GM10266 (cell line): ENCODE data around the gene TNFSF9.

Experiments
- DNase-seq: peaks from one replicate; pipeline ENCODE4 v3.0.0; 2012; ENCODE audit errors: extremely low spot score
- TF ChIP-seq, protein P1 (sequence below): IDR thresholded peaks from 2 replicates; pipeline ENCODE4 v1.5.1; 2012; ENCODE audit warnings: mild to moderate bottlenecking, low read depth; ENCODE audit not compliant: control insufficient read depth, insufficient read depth; ENCODE audit errors: missing control alignments

Gene TNFSF9

DNA sequence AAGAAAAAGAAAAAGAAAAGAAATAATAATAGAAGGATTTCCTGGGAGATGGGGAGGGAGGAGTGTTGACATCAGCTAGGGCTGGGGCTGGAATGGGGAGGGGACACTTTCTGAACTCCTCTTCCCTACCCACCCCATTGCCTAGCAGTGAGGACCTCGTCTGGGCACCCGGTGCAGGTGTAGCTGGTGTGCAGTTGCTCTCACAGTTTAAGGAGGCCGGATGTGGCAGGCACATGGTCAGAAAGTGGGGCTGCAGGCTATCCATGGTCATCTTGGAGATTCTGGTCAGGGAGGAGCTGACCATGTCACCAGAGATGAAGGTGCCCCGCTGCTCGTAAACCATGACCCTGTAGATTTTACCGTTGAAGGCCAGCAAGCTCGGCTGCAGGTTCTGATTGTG, 20.2 kb upstream of the TNFSF9 start:
- DNase-seq, result no peak
- TF ChIP-seq, protein P1, sequence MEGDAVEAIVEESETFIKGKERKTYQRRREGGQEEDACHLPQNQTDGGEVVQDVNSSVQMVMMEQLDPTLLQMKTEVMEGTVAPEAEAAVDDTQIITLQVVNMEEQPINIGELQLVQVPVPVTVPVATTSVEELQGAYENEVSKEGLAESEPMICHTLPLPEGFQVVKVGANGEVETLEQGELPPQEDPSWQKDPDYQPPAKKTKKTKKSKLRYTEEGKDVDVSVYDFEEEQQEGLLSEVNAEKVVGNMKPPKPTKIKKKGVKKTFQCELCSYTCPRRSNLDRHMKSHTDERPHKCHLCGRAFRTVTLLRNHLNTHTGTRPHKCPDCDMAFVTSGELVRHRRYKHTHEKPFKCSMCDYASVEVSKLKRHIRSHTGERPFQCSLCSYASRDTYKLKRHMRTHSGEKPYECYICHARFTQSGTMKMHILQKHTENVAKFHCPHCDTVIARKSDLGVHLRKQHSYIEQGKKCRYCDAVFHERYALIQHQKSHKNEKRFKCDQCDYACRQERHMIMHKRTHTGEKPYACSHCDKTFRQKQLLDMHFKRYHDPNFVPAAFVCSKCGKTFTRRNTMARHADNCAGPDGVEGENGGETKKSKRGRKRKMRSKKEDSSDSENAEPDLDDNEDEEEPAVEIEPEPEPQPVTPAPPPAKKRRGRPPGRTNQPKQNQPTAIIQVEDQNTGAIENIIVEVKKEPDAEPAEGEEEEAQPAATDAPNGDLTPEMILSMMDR, result no peak

DNA sequence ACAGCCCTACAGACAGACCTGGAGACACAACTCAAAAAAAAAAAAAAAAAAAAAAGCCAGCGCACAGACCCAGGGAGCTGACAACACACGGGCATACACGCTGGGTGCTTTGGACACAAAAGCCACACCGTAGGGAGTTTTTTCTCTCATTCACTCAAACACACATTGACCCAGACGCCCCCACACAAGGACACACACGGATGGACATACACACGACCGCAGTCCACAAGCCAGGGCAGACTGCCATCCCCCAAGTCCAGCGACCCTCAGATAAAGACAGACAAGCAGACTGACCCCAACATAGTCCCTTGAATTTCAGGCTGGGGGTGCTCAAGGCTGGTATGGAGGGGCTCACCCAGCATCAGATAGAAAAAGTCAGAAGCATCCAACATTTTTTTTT, 16.7 kb upstream of the TNFSF9 start:
- TF ChIP-seq, protein P1, result no peak
- no peak for DNase-seq

DNA sequence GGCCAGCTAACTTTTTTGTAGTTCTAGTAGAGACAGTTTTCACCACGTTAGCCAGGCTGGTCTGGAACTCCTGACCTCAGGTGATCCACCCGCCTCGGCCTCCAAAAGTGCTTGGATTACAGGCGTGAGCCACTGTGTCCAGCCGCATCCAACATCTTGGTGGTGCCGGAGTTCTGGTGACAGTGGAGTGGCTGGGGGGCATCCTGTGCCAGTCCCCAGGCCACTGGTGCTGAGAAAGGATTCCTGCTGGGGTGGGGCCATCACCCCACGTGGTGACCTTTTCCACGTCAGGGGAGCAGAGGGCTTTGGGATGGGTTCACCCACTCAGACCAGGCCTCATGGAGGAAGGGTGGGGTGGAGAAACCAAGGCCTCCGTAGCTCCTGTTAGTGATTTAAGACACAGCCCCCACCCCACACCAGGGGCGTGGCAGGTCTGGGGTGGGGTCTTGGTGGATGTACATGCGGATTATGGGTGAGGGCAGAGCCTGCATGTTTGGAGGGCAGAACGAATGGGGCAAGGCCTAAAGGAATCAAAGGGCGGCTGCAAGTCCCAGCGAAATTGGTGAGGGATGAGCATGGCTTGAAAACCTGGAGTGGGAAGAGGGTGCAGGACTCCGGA, 15.8 kb upstream of the TNFSF9 start:
- DNase-seq, result no peak
- TF ChIP-seq, protein P1, result no peak

DNA sequence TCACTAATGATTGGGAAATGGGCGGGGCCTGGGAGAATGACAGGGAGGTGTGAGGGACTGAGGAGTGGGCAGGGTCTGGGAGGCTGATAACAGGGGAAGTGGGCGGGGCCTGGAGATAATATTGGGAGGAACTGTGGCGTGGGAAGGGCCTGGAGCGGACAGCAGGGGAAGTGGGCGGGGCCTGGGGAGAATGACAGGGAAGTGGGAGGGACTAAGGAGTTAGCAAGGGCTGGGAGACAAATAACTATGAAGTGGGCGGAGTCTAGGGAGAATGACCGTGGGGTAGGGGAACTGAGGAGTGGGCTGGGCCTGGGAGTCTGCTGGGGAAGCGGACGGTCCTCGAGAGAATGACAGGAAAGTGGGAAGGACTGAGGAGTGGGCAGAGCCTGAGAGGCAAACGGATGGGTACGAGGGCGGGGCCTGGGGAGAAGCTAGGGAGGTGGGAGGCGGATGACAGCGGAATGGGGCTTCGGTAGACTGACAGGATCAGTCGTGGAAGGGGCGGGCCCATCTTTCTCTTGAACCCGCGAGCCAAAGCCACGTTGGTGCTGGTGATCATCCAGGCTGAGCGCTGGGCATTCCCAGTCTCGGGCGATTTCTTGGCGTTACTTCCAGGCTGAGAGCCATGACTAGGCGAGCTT, 14.7 kb upstream of the TNFSF9 start:
- DNase-seq, result peak; percentile 92
- TF ChIP-seq, protein P1, result no peak

DNA sequence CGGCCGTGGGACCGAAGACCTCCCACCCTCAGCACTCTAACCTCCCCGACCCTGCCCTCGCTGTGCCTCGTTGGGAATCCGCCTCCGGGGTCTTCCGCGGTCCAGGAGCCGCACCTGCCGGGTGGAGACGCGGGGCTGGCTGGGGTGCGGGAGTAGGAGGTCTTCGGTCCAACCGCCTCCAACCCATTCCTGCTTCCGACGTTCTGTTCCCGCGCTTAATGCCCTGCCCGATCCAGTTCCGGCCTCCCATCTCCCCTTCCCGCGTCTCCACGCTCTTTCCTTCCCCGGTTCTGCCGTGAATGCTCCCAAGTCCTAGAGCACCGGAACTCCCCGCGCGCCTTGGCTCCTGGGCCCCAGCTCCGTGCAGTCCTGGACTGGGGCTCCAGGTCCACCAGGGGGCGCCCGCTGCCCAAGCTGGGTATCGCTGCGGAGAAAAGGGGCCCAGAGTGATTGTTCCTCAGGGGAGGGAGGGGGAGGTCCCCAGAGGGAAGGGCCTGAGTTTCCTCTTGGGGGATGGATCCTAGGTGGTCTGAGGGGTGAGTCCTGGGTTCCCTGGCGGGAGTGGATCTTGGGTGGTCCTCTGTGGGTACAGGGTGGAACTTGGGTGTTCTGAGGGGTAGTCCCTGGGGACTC, 14.1 kb upstream of the TNFSF9 start:
- TF ChIP-seq, protein P1, result peak; percentile 97
- DNase-seq, result peak; percentile 81

DNA sequence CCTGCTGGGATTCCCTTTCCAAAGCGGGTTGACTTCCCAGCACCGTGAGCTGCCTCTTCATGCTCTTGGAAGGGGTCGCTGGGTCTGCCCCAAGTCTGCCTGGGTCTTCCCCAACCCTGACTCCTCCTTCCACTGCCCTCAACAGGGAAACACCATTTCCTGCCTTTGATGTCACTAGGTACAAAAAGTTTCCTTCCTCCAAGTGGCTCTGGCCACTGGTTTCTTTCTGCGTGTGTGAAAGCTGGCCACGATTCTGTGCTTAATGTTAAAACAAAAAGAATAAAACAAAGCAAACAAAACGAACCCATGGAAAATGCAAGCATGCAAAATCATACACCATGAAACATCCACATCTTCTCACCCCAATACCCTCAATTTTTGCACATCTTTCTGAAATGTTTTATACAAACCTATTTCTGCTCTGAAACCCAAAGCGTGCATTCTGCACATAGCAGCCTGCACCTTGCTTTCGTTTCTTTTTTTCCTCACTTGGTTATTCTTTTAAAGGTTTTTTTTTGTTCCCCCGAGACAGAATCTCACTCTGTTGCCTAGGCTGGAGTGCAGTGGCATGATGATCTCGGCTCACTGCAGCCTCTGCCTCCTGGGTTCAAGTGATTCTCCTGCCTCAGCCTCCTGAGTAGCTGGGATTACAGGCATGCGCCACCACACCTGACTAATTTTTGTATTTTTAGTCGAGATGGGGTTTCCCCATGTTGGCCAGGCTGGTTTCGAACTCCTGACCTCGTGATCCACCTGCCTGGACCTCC, 12.5 kb upstream of the TNFSF9 start:
- TF ChIP-seq, protein P1, result no peak
- DNase-seq, result no peak

DNA sequence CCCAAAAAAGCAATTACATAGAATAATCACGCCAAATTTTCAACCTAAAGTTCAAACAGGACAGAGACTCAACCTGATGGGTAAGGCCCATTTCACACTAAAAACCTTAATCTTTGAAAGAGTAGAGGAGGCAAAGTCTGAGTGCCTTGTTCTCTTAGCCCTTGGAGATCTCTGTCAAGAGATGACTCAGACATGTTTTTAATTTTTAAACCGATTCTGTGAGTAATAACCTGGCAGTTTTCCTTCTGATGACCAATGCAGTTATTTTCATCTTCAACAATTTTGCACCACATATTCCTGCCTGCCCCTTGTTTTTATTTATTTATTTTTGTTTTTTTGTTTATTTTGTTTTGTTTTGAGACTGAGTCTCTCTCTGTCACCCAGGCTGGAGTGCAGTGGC, 11.5 kb upstream of the TNFSF9 start:
- TF ChIP-seq, protein P1, result no peak
- DNase-seq, result no peak
